Panc1 (cell line): ENCODE measurements around the gene PLEKHM2. TPM values are rescaled to one million over a fixed set of nuclear protein-coding genes. Genes with fewer than 3 reads are reported as not detected.

Source experiments
- ATAC-seq: fragments of 200-7000 bp; cut with Tn5 transposase; 2 replicates; pipeline ENCODE4 v1.9.1; 2020; ENCODE audit warnings: mild to moderate bottlenecking, moderate library complexity
- BruUV-seq: library from RNA; stranded (reverse); fragments of 400-500 nt; replicated peaks from 2 replicates; lab custom pipeline; 2021; lab: Mats Ljungman, UMichigan
- CTCF ChIA-PET: fragments of 300-600 bp; sonication (Branson Sonifier 250); formaldehyde crosslinking; loops from one replicate; lab custom pipeline; 2022; ENCODE audit warnings: antibody characterized with exemption; lab: Charles Lee
- POLR2A ChIA-PET: fragments of 300-600 bp; sonication (Branson Sonifier 250); formaldehyde crosslinking; loops from one replicate; lab custom pipeline; 2022; ENCODE audit warnings: antibody characterized with exemption; lab: Charles Lee
- DNase-seq: peaks from one replicate; pipeline ENCODE4 v3.0.0-alpha.2; 2010; ENCODE audit warnings: low read depth, low spot score
- H3K27ac ChIP-seq: 2 replicates; pipeline ENCODE4 v1.5.1; 2011; ENCODE audit warnings: mild to moderate bottlenecking, low read length, inconsistent platforms
- H3K27me3 ChIP-seq: fragments of 200-500 bp; sonication (Bioruptor generic); 2 replicates; pipeline ENCODE4 v1.6.0; 2014; ENCODE audit warnings: low read length, inconsistent platforms; ENCODE audit not compliant: control insufficient read depth, insufficient read depth
- H3K36me3 ChIP-seq: fragments of 200-500 bp; sonication (Bioruptor generic); 2 replicates; pipeline ENCODE4 v1.5.1; 2014; ENCODE audit warnings: inconsistent platforms, mild to moderate bottlenecking, low read length, moderate library complexity; ENCODE audit not compliant: control insufficient read depth, insufficient read depth
- H3K4me1 ChIP-seq: 2 replicates; pipeline ENCODE4 v1.5.1; 2011; ENCODE audit warnings: inconsistent platforms, mild to moderate bottlenecking, low read length, moderate library complexity; ENCODE audit not compliant: control insufficient read depth, insufficient read depth
- H3K4me3 ChIP-seq, 2 experiments: 2 replicates each; pipeline ENCODE4 v1.5.1; 2011 to 2012; ENCODE audit warnings: low read depth in 2 of 2, low read length in 2 of 2, mild to moderate bottlenecking in 2 of 2, inconsistent platforms in 1 of 2, moderate library complexity in 1 of 2
- H3K9me3 ChIP-seq: fragments of 200-500 bp; sonication (Bioruptor generic); 2 replicates; pipeline ENCODE4 v1.5.1; 2014; ENCODE audit warnings: low read depth, mild to moderate bottlenecking, inconsistent platforms, low read length, moderate library complexity; ENCODE audit not compliant: control insufficient read depth, insufficient read depth
- CTCF ChIP-seq: fragments of 450-650 bp; IDR thresholded peaks from 2 replicates; pipeline ENCODE4 v1.5.1; 2017; ENCODE audit warnings: mild to moderate bottlenecking
- POLR2AphosphoS5 ChIP-seq: IDR thresholded peaks from 2 replicates; pipeline ENCODE4 v1.6.1; 2012; ENCODE audit warnings: mild to moderate bottlenecking, low read depth, low read length, moderate library complexity
- SIN3A ChIP-seq: IDR thresholded peaks from 2 replicates; pipeline ENCODE4 v1.6.1; 2012; ENCODE audit warnings: low read depth, mild to moderate bottlenecking, low read length, moderate library complexity, borderline replicate concordance; ENCODE audit not compliant: insufficient read depth
- TCF7L2 ChIP-seq: IDR thresholded peaks from 2 replicates; pipeline ENCODE4 v1.6.1; 2011; ENCODE audit warnings: mild to moderate bottlenecking, low read depth, low read length, inconsistent platforms
- in situ Hi-C: cut with HindIII; loops from 2 replicates; pipeline ENCODE4 v1.10.0; 2016; ENCODE audit warnings: low sequenced_read_pairs, low pct_unique_long_range_greater_than_20kb
- intact Hi-C: fragments of 100-400 bp; cut with micrococcal nuclease; formaldehyde crosslinking; loops from one replicate; pipeline ENCODE4 v1.10.0; 2022; ENCODE audit not compliant: unreplicated experiment
- total RNA-seq: library from RNA; stranded (reverse); gene quantifications from one replicate; pipeline ENCODE4 v1.2.1, GENCODE V29; 2021; ENCODE audit not compliant: unreplicated experiment
- TF ChIP-seq, protein P1 (sequence below), 2 experiments: IDR thresholded peaks; 2 replicates each; pipeline ENCODE4 v1.6.1; 2011 to 2012; ENCODE audit warnings: low read depth in 2 of 2, control low read depth in 1 of 2, low read length in 1 of 2, mild to moderate bottlenecking in 1 of 2, moderate library complexity in 1 of 2; ENCODE audit not compliant: insufficient read depth in 1 of 2

Gene PLEKHM2
- total RNA-seq, 1 experiment from 2014 or later = 54.6 TPM

DNA sequence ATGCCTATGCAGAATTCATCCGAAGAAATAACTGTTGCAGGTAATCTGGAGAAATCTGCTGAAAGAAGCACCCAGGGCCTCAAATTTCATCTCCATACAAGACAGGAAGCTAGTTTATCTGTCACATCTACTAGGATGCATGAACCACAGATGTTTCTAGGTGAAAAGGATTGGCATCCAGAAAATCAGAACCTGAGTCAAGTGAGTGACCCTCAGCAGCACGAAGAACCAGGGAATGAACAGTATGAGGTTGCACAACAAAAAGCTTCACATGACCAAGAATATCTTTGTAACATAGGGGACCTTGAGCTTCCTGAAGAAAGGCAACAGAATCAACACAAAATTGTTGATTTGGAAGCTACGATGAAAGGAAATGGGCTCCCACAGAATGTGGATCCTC is 24.0 kb upstream of the PLEKHM2 start:
- Histone ChIP-seq H3K4me3 (no peak overlapping the region), H3K36me3 (peaks cover 40% of the 10 kb centered on the region), H3K4me1 (no peaks in the 10 kb centered on the region), H3K27ac (no peak overlapping the region), H3K9me3 (no peaks in the 10 kb centered on the region), H3K27me3 (no peaks in the 10 kb centered on the region)
- ChIA-PET POLR2A (no interaction called here), CTCF (no interaction called here)
- BruUV-seq = no TSS peak
- TF ChIP-seq SIN3A = no peak
- no peak for TF ChIP-seq POLR2AphosphoS5
- TF ChIP-seq, protein P1, sequence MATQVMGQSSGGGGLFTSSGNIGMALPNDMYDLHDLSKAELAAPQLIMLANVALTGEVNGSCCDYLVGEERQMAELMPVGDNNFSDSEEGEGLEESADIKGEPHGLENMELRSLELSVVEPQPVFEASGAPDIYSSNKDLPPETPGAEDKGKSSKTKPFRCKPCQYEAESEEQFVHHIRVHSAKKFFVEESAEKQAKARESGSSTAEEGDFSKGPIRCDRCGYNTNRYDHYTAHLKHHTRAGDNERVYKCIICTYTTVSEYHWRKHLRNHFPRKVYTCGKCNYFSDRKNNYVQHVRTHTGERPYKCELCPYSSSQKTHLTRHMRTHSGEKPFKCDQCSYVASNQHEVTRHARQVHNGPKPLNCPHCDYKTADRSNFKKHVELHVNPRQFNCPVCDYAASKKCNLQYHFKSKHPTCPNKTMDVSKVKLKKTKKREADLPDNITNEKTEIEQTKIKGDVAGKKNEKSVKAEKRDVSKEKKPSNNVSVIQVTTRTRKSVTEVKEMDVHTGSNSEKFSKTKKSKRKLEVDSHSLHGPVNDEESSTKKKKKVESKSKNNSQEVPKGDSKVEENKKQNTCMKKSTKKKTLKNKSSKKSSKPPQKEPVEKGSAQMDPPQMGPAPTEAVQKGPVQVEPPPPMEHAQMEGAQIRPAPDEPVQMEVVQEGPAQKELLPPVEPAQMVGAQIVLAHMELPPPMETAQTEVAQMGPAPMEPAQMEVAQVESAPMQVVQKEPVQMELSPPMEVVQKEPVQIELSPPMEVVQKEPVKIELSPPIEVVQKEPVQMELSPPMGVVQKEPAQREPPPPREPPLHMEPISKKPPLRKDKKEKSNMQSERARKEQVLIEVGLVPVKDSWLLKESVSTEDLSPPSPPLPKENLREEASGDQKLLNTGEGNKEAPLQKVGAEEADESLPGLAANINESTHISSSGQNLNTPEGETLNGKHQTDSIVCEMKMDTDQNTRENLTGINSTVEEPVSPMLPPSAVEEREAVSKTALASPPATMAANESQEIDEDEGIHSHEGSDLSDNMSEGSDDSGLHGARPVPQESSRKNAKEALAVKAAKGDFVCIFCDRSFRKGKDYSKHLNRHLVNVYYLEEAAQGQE (IDR thresholded peaks at IDR 0.05; ENCODE audit: insufficient read depth in 1 of 2, low read depth in 2 of 2, low read length in 1 of 2) = no peak
- TF ChIP-seq TCF7L2 = no peak
- TF ChIP-seq CTCF = no peak
- intact Hi-C loops (no loop called here), in situ Hi-C loops (no loop called here)
- ATAC-seq = no peak
- DNase-seq = no peak

- ChIA-PET POLR2A (no interaction called here), CTCF (no interaction called here)
- intact Hi-C loops (no loop called here), in situ Hi-C loops (no loop called here)
- ATAC-seq (no peak), DNase-seq (no peak)
- no peak overlapping the region for H3K27ac ChIP-seq
- H3K9me3 ChIP-seq = no peaks in the 10 kb centered on the region
- H3K4me3 ChIP-seq = no peak overlapping the region
- BruUV-seq = no TSS peak
- no peaks in the 10 kb centered on the region for H3K27me3 ChIP-seq
- TF ChIP-seq, protein P1 (IDR thresholded peaks at IDR 0.05; ENCODE audit: insufficient read depth in 1 of 2, low read depth in 2 of 2, low read length in 1 of 2) = no peak
- TF ChIP-seq TCF7L2 (no peak), SIN3A (no peak), POLR2AphosphoS5 (no peak), CTCF (no peak)
- H3K4me1 ChIP-seq = no peaks in the 10 kb centered on the region
- H3K36me3 ChIP-seq = peaks cover 25% of the 10 kb centered on the region
Measured at GRCh38 chr1:15662477-15662876, 21.6 kb upstream of the PLEKHM2 start.
